CD14-positive monocyte (primary cell): ENCODE results near the gene FGD6. TPM values are rescaled to one million over a fixed set of nuclear protein-coding genes. Genes with fewer than 3 reads are reported as not detected.

Experiments used
- DNase-seq, 3 donors: peaks; one replicate each; pipeline ENCODE4 v3.0.0-alpha.2; 2011 to 2022
- H2AFZ ChIP-seq: 2 replicates; pipeline ENCODE4 v1.6.0; 2012; ENCODE audit warnings: mild to moderate bottlenecking, low read depth, low read length, inconsistent platforms; ENCODE audit not compliant: insufficient read depth, poor library complexity, severe bottlenecking
- H3K27ac ChIP-seq, 2 donors: 1 replicate in 1 of 2; 2 replicates in 1 of 2; pipeline ENCODE4 v1.5.1; 2012 to 2013; ENCODE audit warnings: low read length in 2 of 2, control low read depth in 1 of 2, inconsistent platforms in 1 of 2, low read depth in 1 of 2, mild to moderate bottlenecking in 1 of 2
- H3K27me3 ChIP-seq, 2 donors: one replicate each; pipeline versions ENCODE4 v1.6.0 to v1.6.1; 2011 to 2013; ENCODE audit warnings: low read length in 2 of 2; ENCODE audit not compliant: control insufficient read depth in 2 of 2, insufficient read depth in 2 of 2
- H3K36me3 ChIP-seq, 2 donors: replicated peaks in 1 of 2; 1 replicate in 1 of 2; 2 replicates in 1 of 2; pipeline versions ENCODE4 v1.5.1 to v1.6.1; 2012 to 2013; ENCODE audit warnings: low read length in 2 of 2, control low read depth in 1 of 2, inconsistent platforms in 1 of 2, mild to moderate bottlenecking in 1 of 2; ENCODE audit not compliant: insufficient read depth in 2 of 2, control insufficient read depth in 1 of 2
- H3K4me1 ChIP-seq, 2 donors: 1 replicate in 1 of 2; 2 replicates in 1 of 2; pipeline versions ENCODE4 v1.5.1 to v1.6.1; 2012 to 2013; ENCODE audit warnings: low read length in 2 of 2, control low read depth in 1 of 2, inconsistent platforms in 1 of 2, mild to moderate bottlenecking in 1 of 2, moderate library complexity in 1 of 2; ENCODE audit not compliant: insufficient read depth in 2 of 2, control insufficient read depth in 1 of 2
- H3K4me2 ChIP-seq: replicated peaks from 2 replicates; pipeline ENCODE3; 2012; ENCODE audit warnings: low read length, moderate library complexity, mild to moderate bottlenecking; ENCODE audit not compliant: poor library complexity, severe bottlenecking; ENCODE audit errors: extremely low read depth
- H3K4me3 ChIP-seq, 3 experiments: fragments of 200-600 bp in 1 of 3; sonication (generic) in 1 of 3; replicated peaks in 1 of 3; 1 replicate in 2 of 3; 2 replicates in 1 of 3; pipeline ENCODE4 v1.5.1; 2011 to 2013; ENCODE audit warnings: low read length in 3 of 3, mild to moderate bottlenecking in 3 of 3, control low read depth in 2 of 3, low read depth in 2 of 3, inconsistent platforms in 1 of 3, moderate library complexity in 1 of 3
- H3K79me2 ChIP-seq: 2 replicates; pipeline ENCODE4 v1.6.0; 2012; ENCODE audit warnings: mild to moderate bottlenecking, control low read depth, inconsistent platforms, low read length, moderate library complexity; ENCODE audit not compliant: insufficient read depth
- H3K9ac ChIP-seq: 2 replicates; pipeline ENCODE4 v1.6.0; 2017; ENCODE audit warnings: low read length, mild to moderate bottlenecking; ENCODE audit not compliant: insufficient read depth, poor library complexity, severe bottlenecking
- H3K9me3 ChIP-seq, 2 donors: replicated peaks in 1 of 2; 1 replicate in 1 of 2; 2 replicates in 1 of 2; pipeline versions ENCODE4 v1.5.1 to v1.6.1; 2012 to 2013; ENCODE audit warnings: low read length in 2 of 2, control low read depth in 1 of 2; ENCODE audit not compliant: control insufficient read depth in 1 of 2, insufficient read depth in 1 of 2
- H4K20me1 ChIP-seq: 2 replicates; pipeline ENCODE4 v1.6.0; 2012; ENCODE audit warnings: mild to moderate bottlenecking, low read length, control low read depth, moderate library complexity; ENCODE audit not compliant: insufficient read depth
- H3K27ac Mint-ChIP-seq, 7 donors: one replicate each; pipeline ENCODE4 v1.8.0; 2020; ENCODE audit warnings: mild to moderate bottlenecking in 7 of 7, mixed read lengths in 7 of 7, moderate library complexity in 6 of 7, inconsistent platforms in 2 of 7
- H3K27me3 Mint-ChIP-seq, 3 donors: one replicate each; pipeline ENCODE4 v1.8.0; 2021 to 2022; ENCODE audit warnings: low read depth in 3 of 3, mild to moderate bottlenecking in 3 of 3, mixed read lengths in 3 of 3, moderate library complexity in 3 of 3, inconsistent platforms in 1 of 3
- H3K36me3 Mint-ChIP-seq, 2 donors: one replicate each; pipeline ENCODE4 v1.8.0; 2020; ENCODE audit warnings: mixed read lengths in 2 of 2, inconsistent platforms in 1 of 2, mild to moderate bottlenecking in 1 of 2
- H3K4me1 Mint-ChIP-seq: one replicate; pipeline ENCODE4 v1.8.0; 2020; ENCODE audit warnings: mild to moderate bottlenecking, mixed read lengths
- H3K4me3 Mint-ChIP-seq, 2 donors: one replicate each; pipeline ENCODE4 v1.8.0; 2020; ENCODE audit warnings: mild to moderate bottlenecking in 2 of 2, mixed read lengths in 2 of 2, moderate library complexity in 1 of 2
- H3K9me3 Mint-ChIP-seq, 7 donors: one replicate each; pipeline ENCODE4 v1.8.0; 2020 to 2022; ENCODE audit warnings: mixed read lengths in 7 of 7, mild to moderate bottlenecking in 6 of 7, moderate library complexity in 6 of 7, inconsistent platforms in 2 of 7
- WGBS: methylation state at CpG from one replicate; pipeline ENCODE4 v1.1.5; 2013; ENCODE audit warnings: missing lambda C conversion rate; ENCODE audit not compliant: insufficient coverage; 5-methylcytosine and 5-hydroxymethylcytosine counted together
- intact Hi-C, 2 donors: fragments of 100-400 bp; cut with micrococcal nuclease; formaldehyde crosslinking; loops; one replicate each; pipeline versions ENCODE4 v1.15.0 to v1.15.1; 2023
- polyA plus RNA-seq, 3 donors: library from polyadenylated mRNA; depleted of rRNA in 1 of 3; unstranded in 2 of 3; stranded (reverse) in 1 of 3; fragments of 300-500 nt in 2 of 3; fragments of >200 nt in 1 of 3; fragmentation: Illumina TruSeq in 2 of 3; gene quantifications; 1 replicate in 2 of 3; 2 replicates in 1 of 3; pipeline ENCODE4 v1.2.3, GENCODE V29; 2012 to 2021
- TF ChIP-seq, protein P1 (sequence below): fragments of 200-600 bp; IDR thresholded peaks from one replicate; pipeline ENCODE4 v1.8.0; 2022; ENCODE audit warnings: antibody characterized with exemption, mild to moderate bottlenecking

FGD6 gene
- polyA plus RNA-seq, 3 donors = 4.0 to 8.1 (median 5.3) TPM

DNA sequence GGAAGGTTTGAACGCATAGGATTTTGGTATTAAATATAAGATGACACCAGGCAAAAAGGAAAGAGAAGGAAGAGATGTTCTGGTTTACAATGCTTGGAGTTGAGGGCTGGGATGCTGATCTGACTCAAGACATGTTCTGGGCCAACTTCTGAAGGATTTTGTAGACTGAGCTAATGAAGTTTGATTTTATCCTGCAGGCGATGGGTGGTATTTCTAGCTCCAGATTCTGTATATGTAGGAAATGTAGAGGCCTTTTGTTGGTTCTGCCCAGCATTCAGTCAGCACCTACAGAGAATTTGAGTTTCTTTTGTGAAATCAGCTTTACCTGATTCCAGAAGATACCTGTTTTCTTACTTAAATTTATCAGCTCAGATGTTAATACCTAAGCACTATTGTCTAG lies 48.5 kb upstream of the FGD6 start:
- Histone ChIP-seq H4K20me1 (no peaks in the 10 kb centered on the region), H3K27me3 (no peaks in the 10 kb centered on the region), H2AFZ (no peak overlapping the region), H3K9ac (no peak overlapping the region), H3K27ac (no peak overlapping the region), H3K4me1 (no peaks in the 10 kb centered on the region), H3K4me3 (no peak overlapping the region), H3K9me3 (no peaks in the 10 kb centered on the region), H3K79me2 (no peaks in the 10 kb centered on the region), H3K4me2 (no peak overlapping the region), H3K36me3 (peaks cover 47 to 75% of the 10 kb centered on the region in 2 donors)
- WGBS = 100% methylated on average over 2 of the region's 2 CpGs
- Mint-ChIP-seq H3K36me3 (peaks cover 45 to 48% of the 10 kb centered on the region in 2 donors), H3K4me3 (no peak overlapping the region), H3K27ac (no peak overlapping the region), H3K4me1 (no peaks in the 10 kb centered on the region), H3K9me3 (peaks cover 0 to 2% (median 0%) of the 10 kb centered on the region in 7 donors), H3K27me3 (no peaks in the 10 kb centered on the region)
- TF ChIP-seq, protein P1, sequence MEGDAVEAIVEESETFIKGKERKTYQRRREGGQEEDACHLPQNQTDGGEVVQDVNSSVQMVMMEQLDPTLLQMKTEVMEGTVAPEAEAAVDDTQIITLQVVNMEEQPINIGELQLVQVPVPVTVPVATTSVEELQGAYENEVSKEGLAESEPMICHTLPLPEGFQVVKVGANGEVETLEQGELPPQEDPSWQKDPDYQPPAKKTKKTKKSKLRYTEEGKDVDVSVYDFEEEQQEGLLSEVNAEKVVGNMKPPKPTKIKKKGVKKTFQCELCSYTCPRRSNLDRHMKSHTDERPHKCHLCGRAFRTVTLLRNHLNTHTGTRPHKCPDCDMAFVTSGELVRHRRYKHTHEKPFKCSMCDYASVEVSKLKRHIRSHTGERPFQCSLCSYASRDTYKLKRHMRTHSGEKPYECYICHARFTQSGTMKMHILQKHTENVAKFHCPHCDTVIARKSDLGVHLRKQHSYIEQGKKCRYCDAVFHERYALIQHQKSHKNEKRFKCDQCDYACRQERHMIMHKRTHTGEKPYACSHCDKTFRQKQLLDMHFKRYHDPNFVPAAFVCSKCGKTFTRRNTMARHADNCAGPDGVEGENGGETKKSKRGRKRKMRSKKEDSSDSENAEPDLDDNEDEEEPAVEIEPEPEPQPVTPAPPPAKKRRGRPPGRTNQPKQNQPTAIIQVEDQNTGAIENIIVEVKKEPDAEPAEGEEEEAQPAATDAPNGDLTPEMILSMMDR = no peak
- intact Hi-C loops = no loop called here
- DNase-seq = no peak

DNA sequence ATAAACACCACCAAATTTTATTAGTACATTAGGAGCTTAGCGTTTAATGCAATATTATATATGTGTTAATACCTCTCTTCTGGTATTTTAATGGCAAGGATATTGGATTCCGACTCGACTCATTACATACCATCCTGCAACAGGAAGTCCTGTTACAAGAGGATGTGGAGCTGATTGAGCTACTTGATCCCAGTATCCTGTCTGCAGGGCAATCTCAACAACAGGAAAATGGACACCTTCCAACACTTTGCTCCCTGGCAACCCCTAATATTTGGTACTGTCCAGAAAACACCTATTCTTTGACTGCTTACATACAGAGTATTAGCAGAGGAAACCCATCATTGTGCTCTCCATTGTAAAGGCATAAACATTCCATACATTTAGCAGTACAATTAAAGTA lies 45.5 kb upstream of the FGD6 start:
- H3K9ac ChIP-seq = no peak overlapping the region
- Mint-ChIP-seq H3K36me3 (peaks cover 48% of the 10 kb centered on the region in 2 donors), H3K27me3 (no peaks in the 10 kb centered on the region), H3K27ac (no peak overlapping the region), H3K4me3 (no peak overlapping the region), H3K4me1 (no peaks in the 10 kb centered on the region), H3K9me3 (peaks cover 0 to 2% (median 0%) of the 10 kb centered on the region in 7 donors)
- TF ChIP-seq, protein P1 = no peak
- H3K4me2 ChIP-seq = no peak overlapping the region
- DNase-seq = no peak
- no peaks in the 10 kb centered on the region for H4K20me1 ChIP-seq
- H3K27ac ChIP-seq = no peak overlapping the region
- no peaks in the 10 kb centered on the region for H3K4me1 ChIP-seq
- intact Hi-C loops = no loop called here
- no peaks in the 10 kb centered on the region for H3K27me3 ChIP-seq
- no peak overlapping the region for H3K4me3 ChIP-seq
- peaks cover 47 to 68% of the 10 kb centered on the region in 2 donors for H3K36me3 ChIP-seq
- no CpG with 5 or more reads among the region's 3 CpGs for WGBS
- no peaks in the 10 kb centered on the region for H3K9me3 ChIP-seq
- H3K79me2 ChIP-seq = no peaks in the 10 kb centered on the region
- H2AFZ ChIP-seq = no peak overlapping the region
